HCT116 (cell line): ENCODE data around the gene MYH3. TPM values are rescaled to one million over a fixed set of nuclear protein-coding genes. Genes with fewer than 3 reads are reported as not detected.

Source experiments
- ATAC-seq: fragments of 200-7000 bp; cut with Tn5 transposase; 2 replicates; pipeline ENCODE4 v1.9.1; 2020; ENCODE audit warnings: mild to moderate bottlenecking, moderate library complexity
- BruUV-seq: library from RNA; stranded (reverse); fragments of 400-500 nt; replicated peaks from 2 replicates; lab custom pipeline; 2021; lab: Mats Ljungman, UMichigan
- CTCF ChIA-PET: fragments of 300-600 bp; sonication (Branson Sonifier 250); formaldehyde crosslinking; loops from one replicate; lab custom pipeline; 2021; ENCODE audit warnings: antibody characterized with exemption; lab: Charles Lee
- POLR2A ChIA-PET: fragments of 300-600, 350-600 bp; sonication (Branson Sonifier 250); formaldehyde crosslinking; loops from one replicate; lab custom pipeline; 2021; ENCODE audit warnings: antibody characterized with exemption; lab: Charles Lee
- RAD21 ChIA-PET, 2 experiments: fragments of 300-600 bp; sonication (Branson Sonifier 250); formaldehyde crosslinking; loops; one replicate each; lab custom pipeline; 2023; ENCODE audit warnings: low total read pairs in 2 of 2; ENCODE audit not compliant: uncharacterized antibody in 2 of 2, unreplicated experiment in 2 of 2, low non-redundant PET in 1 of 2; lab: Charles Lee
- DNase-seq: peaks from one replicate; pipeline ENCODE4 v3.0.0-alpha.2; 2010; ENCODE audit warnings: low read depth, low spot score
- H2AFZ ChIP-seq: fragments of 200-600 bp; shearing (Covaris generic), sonication (generic); 2 replicates; pipeline ENCODE4 v1.6.1; 2017; ENCODE audit warnings: low read depth, mixed run types, mixed read lengths, antibody characterized with exemption, low read length; ENCODE audit not compliant: poor library complexity, severe bottlenecking
- H3K27ac ChIP-seq: 2 replicates; pipeline ENCODE4 v1.5.1; 2012; ENCODE audit warnings: low read depth, low read length
- H3K27me3 ChIP-seq: fragments of 200-600 bp; sonication (generic); 2 replicates; pipeline ENCODE4 v1.6.1; 2016; ENCODE audit warnings: mixed run types, low read length, mixed read lengths; ENCODE audit not compliant: insufficient read depth
- H3K36me3 ChIP-seq, 2 experiments: fragments of 200-500 bp in 1 of 2; fragments of 200-600 bp in 1 of 2; sonication (Bioruptor generic) in 1 of 2; sonication (generic) in 1 of 2; 2 replicates each; pipeline versions ENCODE4 v1.5.1 to v1.6.1; 2014 to 2016; ENCODE audit warnings: low read length in 2 of 2, inconsistent platforms in 1 of 2, mixed read lengths in 1 of 2, mixed run types in 1 of 2; ENCODE audit not compliant: insufficient read depth in 2 of 2, control insufficient read depth in 1 of 2
- H3K4me1 ChIP-seq, 2 experiments: fragments of 200-600 bp in 1 of 2; sonication (generic) in 1 of 2; 2 replicates each; pipeline versions ENCODE4 v1.5.1 to v1.6.1; 2012 to 2017; ENCODE audit warnings: low read length in 2 of 2, inconsistent platforms in 1 of 2, mild to moderate bottlenecking in 1 of 2, mixed read lengths in 1 of 2, mixed run types in 1 of 2, moderate library complexity in 1 of 2; ENCODE audit not compliant: insufficient read depth in 2 of 2, control insufficient read depth in 1 of 2
- H3K4me2 ChIP-seq: fragments of 200-600 bp; sonication (generic); 2 replicates; pipeline ENCODE4 v1.6.1; 2017; ENCODE audit warnings: mixed run types, low read length, mixed read lengths
- H3K4me3 ChIP-seq, 2 experiments: fragments of 200-600 bp in 1 of 2; sonication (generic) in 1 of 2; replicated peaks in 1 of 2; 2 replicates each; pipeline ENCODE4 v1.5.1; 2011 to 2016; ENCODE audit warnings: low read length in 2 of 2, control low read depth in 1 of 2, low read depth in 1 of 2, mild to moderate bottlenecking in 1 of 2, mixed read lengths in 1 of 2, mixed run types in 1 of 2
- H3K79me2 ChIP-seq: fragments of 200-600 bp; sonication (generic); 2 replicates; pipeline ENCODE4 v1.6.1; 2017; ENCODE audit warnings: mild to moderate bottlenecking, mixed run types, low read length, moderate library complexity, mixed read lengths; ENCODE audit not compliant: insufficient read depth
- H3K9ac ChIP-seq: fragments of 200-600 bp; sonication (generic); 2 replicates; pipeline ENCODE4 v1.6.1; 2016; ENCODE audit warnings: low read length, mixed read lengths
- H3K9me2 ChIP-seq: fragments of 200-600 bp; sonication (generic), shearing (Covaris generic); 2 replicates; pipeline ENCODE4 v1.6.1; 2017; ENCODE audit warnings: mixed run types, mild to moderate bottlenecking, moderate library complexity; ENCODE audit not compliant: insufficient read depth
- H3K9me3 ChIP-seq, 2 experiments: fragments of 200-500 bp in 1 of 2; fragments of 200-600 bp in 1 of 2; sonication (Bioruptor generic) in 1 of 2; sonication (generic) in 1 of 2; 2 replicates each; pipeline ENCODE4 v1.6.1; 2014 to 2017; ENCODE audit warnings: low read length in 2 of 2, mixed read lengths in 2 of 2, inconsistent platforms in 1 of 2, low read depth in 1 of 2, mild to moderate bottlenecking in 1 of 2, mixed run types in 1 of 2, moderate library complexity in 1 of 2; ENCODE audit not compliant: control insufficient read depth in 1 of 2, insufficient read depth in 1 of 2
- H4K20me1 ChIP-seq: fragments of 200-600 bp; sonication (generic), shearing (Covaris generic); 2 replicates; pipeline ENCODE4 v1.6.1; 2017; ENCODE audit warnings: mixed run types, mild to moderate bottlenecking, moderate library complexity; ENCODE audit not compliant: insufficient read depth
- CBX3 ChIP-seq: IDR thresholded peaks from 2 replicates; pipeline ENCODE4 v1.6.1; 2012; ENCODE audit warnings: low read depth
- CEBPB ChIP-seq: IDR thresholded peaks from 2 replicates; pipeline ENCODE4 v1.6.1; 2012; ENCODE audit warnings: low read depth
- ELF1 ChIP-seq: IDR thresholded peaks from 2 replicates; pipeline ENCODE4 v1.6.1; 2012; ENCODE audit warnings: low read depth, borderline replicate concordance
- EZH2 ChIP-seq: fragments of 200-600 bp; sonication (generic); IDR thresholded peaks from 2 replicates; pipeline ENCODE4 v1.6.1; 2017; ENCODE audit warnings: antibody characterized with exemption, mixed run types
- EZH2phosphoT487 ChIP-seq: fragments of 200-600 bp; IDR thresholded peaks from 2 replicates; pipeline ENCODE4 v1.6.1; 2018; ENCODE audit warnings: antibody characterized with exemption, borderline replicate concordance
- SIN3A ChIP-seq: IDR thresholded peaks from 2 replicates; pipeline ENCODE4 v1.6.1; 2012; ENCODE audit warnings: low read depth
- SRF ChIP-seq: IDR thresholded peaks from 2 replicates; pipeline ENCODE4 v1.6.1; 2012; ENCODE audit warnings: low read depth
- TCF7L2 ChIP-seq: IDR thresholded peaks from 2 replicates; pipeline ENCODE4 v1.7.0; 2011; ENCODE audit warnings: borderline replicate concordance, inconsistent platforms; ENCODE audit not compliant: insufficient read depth, insufficient read length; ENCODE audit errors: extremely low read depth
- intact Hi-C: fragments of 100-400 bp; cut with micrococcal nuclease; formaldehyde crosslinking; loops from 2 replicates; pipeline ENCODE4 v1.10.0; 2022
- total RNA-seq: library from RNA; stranded (reverse); gene quantifications from one replicate; pipeline ENCODE4 v1.2.1, GENCODE V29; 2021; ENCODE audit not compliant: unreplicated experiment
- TF ChIP-seq, protein P1 (sequence below), 3 experiments: fragments of 200-600 bp in 1 of 3; sonication (generic) in 1 of 3; IDR thresholded peaks in 2 of 3; conservative IDR thresholded peaks in 1 of 3; 2 replicates each; pipeline ENCODE4 v1.5.1; 2012 to 2017; ENCODE audit warnings: low read depth in 2 of 3, low read length in 2 of 3, antibody characterized with exemption in 1 of 3, borderline replicate concordance in 1 of 3, control low read depth in 1 of 3, mild to moderate bottlenecking in 1 of 3, mixed read lengths in 1 of 3, mixed run types in 1 of 3, moderate library complexity in 1 of 3; ENCODE audit not compliant: insufficient read depth in 1 of 3
- TF ChIP-seq, protein P2 (sequence below): IDR thresholded peaks from 2 replicates; pipeline ENCODE4 v1.6.1; 2012
- TF ChIP-seq, protein P3 (sequence below): IDR thresholded peaks from 2 replicates; pipeline ENCODE4 v1.6.1; 2011; ENCODE audit warnings: mild to moderate bottlenecking, low read length, moderate library complexity; ENCODE audit not compliant: insufficient replicate concordance; ENCODE audit errors: extremely low read depth

MYH3 gene
- total RNA-seq, 1 experiment from 2014 or later: 1.6 TPM

DNA sequence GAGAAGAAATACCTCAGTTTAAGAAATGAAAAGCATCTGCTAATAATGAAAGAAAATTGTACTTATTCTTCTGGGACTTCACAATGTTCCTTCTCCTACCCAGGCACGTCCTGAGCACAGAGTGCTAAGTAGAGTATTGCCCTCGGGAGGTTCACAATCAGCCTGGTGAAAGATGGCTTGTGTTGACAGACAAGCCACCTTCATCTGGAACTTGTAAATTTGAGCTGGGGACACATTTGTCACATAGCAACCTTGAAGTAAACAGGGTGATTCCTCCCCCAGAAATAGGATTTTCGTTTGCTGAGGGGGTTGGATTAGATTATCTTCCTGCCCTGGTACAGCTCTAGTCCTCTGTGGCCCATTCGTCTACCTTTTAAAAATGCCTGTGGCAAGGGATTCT lies 73.3 kb downstream of the MYH3 start:
- ChIA-PET POLR2A (no interaction called here), CTCF (interaction anchor here (1.6 kb wide), 1 partner anchor 31 kb away, joined by 5 read pairs; no protein-coding TSS in a partner anchor), RAD21 (no interaction called here)
- ATAC-seq (no peak), DNase-seq (no peak)
- intact Hi-C loops: no loop called here
- no peak for TF ChIP-seq SRF
- no peak for TF ChIP-seq CBX3
- no peak for TF ChIP-seq EZH2phosphoT487
- TF ChIP-seq, protein P1, sequence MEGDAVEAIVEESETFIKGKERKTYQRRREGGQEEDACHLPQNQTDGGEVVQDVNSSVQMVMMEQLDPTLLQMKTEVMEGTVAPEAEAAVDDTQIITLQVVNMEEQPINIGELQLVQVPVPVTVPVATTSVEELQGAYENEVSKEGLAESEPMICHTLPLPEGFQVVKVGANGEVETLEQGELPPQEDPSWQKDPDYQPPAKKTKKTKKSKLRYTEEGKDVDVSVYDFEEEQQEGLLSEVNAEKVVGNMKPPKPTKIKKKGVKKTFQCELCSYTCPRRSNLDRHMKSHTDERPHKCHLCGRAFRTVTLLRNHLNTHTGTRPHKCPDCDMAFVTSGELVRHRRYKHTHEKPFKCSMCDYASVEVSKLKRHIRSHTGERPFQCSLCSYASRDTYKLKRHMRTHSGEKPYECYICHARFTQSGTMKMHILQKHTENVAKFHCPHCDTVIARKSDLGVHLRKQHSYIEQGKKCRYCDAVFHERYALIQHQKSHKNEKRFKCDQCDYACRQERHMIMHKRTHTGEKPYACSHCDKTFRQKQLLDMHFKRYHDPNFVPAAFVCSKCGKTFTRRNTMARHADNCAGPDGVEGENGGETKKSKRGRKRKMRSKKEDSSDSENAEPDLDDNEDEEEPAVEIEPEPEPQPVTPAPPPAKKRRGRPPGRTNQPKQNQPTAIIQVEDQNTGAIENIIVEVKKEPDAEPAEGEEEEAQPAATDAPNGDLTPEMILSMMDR (IDR thresholded peaks at IDR 0.05 in 2 of 3, conservative IDR thresholded peaks at IDR 0.05 in 1 of 3; ENCODE audit: borderline replicate concordance in 1 of 3, insufficient read depth in 1 of 3, low read depth in 2 of 3, low read length in 2 of 3): no peak
- no peak for TF ChIP-seq CEBPB
- TF ChIP-seq SIN3A: no peak
- TF ChIP-seq EZH2: no peak
- TF ChIP-seq, protein P2, sequence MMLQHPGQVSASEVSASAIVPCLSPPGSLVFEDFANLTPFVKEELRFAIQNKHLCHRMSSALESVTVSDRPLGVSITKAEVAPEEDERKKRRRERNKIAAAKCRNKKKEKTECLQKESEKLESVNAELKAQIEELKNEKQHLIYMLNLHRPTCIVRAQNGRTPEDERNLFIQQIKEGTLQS: no peak
- no peak for TF ChIP-seq ELF1
- TF ChIP-seq, protein P3, sequence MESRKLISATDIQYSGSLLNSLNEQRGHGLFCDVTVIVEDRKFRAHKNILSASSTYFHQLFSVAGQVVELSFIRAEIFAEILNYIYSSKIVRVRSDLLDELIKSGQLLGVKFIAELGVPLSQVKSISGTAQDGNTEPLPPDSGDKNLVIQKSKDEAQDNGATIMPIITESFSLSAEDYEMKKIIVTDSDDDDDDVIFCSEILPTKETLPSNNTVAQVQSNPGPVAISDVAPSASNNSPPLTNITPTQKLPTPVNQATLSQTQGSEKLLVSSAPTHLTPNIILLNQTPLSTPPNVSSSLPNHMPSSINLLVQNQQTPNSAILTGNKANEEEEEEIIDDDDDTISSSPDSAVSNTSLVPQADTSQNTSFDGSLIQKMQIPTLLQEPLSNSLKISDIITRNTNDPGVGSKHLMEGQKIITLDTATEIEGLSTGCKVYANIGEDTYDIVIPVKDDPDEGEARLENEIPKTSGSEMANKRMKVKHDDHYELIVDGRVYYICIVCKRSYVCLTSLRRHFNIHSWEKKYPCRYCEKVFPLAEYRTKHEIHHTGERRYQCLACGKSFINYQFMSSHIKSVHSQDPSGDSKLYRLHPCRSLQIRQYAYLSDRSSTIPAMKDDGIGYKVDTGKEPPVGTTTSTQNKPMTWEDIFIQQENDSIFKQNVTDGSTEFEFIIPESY: no peak
- TF ChIP-seq TCF7L2: no peak
- Histone ChIP-seq H3K79me2 (no peaks in the 10 kb centered on the region), H3K9me2 (no peaks in the 10 kb centered on the region), H3K36me3 (no peaks in the 10 kb centered on the region), H3K9me3 (no peaks in the 10 kb centered on the region), H3K4me3 (no peak overlapping the region), H3K9ac (no peak overlapping the region), H3K4me2 (no peak overlapping the region), H3K4me1 (no peaks in the 10 kb centered on the region), H2AFZ (no peak overlapping the region), H3K27ac (no peak overlapping the region), H4K20me1 (no peaks in the 10 kb centered on the region), H3K27me3 (peaks cover 76% of the 10 kb centered on the region)
- BruUV-seq: no TSS peak
